Measurements from ENCODE around the gene FHIT.

FHIT gene

GRCh38 chr3:60887574-60887973 is 363.7 kb downstream of the FHIT start:
- TF ChIP-seq POLR2A (IDR thresholded peaks at IDR 0.05; ENCODE audit: low read length) (no peak), GATA1 (IDR thresholded peaks at IDR 0.05; ENCODE audit: low read depth, low read length) (no peak)
- DNase-seq = no peak

DNA sequence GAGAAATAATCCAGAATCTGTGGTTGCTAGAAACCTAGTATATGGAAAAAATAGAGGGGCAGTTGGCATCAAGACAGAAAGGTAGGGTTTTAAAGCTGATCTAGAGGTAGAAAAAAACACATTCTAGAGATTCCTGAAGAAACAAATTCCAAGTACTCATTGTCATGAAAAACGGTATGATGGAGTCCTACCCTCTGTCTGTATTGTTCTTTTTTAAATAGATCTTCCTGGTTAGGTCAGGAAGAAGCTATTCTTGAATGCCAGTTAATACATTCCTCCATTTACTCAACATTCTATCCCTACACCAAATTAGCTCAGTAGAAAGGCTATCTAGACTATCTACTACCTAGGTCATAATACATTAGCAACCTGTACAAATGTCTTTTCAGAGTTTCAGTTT is 364.7 kb downstream of the FHIT start:
- no peak for DNase-seq
- TF ChIP-seq GATA1 (IDR thresholded peaks at IDR 0.05; ENCODE audit: low read depth, low read length) (no peak), POLR2A (IDR thresholded peaks at IDR 0.05; ENCODE audit: low read length) (no peak)

- DNase-seq = no peak
- TF ChIP-seq GATA1 (IDR thresholded peaks at IDR 0.05; ENCODE audit: low read depth, low read length) (no peak), POLR2A (IDR thresholded peaks at IDR 0.05; ENCODE audit: low read length) (no peak)
Measured at GRCh38 chr3:60884005-60884404, 367.2 kb downstream of the FHIT start.

- TF ChIP-seq POLR2A (IDR thresholded peaks at IDR 0.05; ENCODE audit: low read length) = no peak
- TF ChIP-seq GATA1 (IDR thresholded peaks at IDR 0.05; ENCODE audit: low read depth, low read length) = no peak
- DNase-seq = no peak
Measured at GRCh38 chr3:60877188-60877587, 374.1 kb downstream of the FHIT start.

GRCh38 chr3:60870396-60870795 is 380.9 kb downstream of the FHIT start:
- TF ChIP-seq POLR2A (IDR thresholded peaks at IDR 0.05; ENCODE audit: low read length) (no peak), GATA1 (IDR thresholded peaks at IDR 0.05; ENCODE audit: low read depth, low read length) (no peak)
- DNase-seq = no peak

- no peak for DNase-seq
- TF ChIP-seq GATA1 (IDR thresholded peaks at IDR 0.05; ENCODE audit: low read depth, low read length) (no peak), POLR2A (IDR thresholded peaks at IDR 0.05; ENCODE audit: low read length) (no peak)
Measured at GRCh38 chr3:60867200-60867599, 384.1 kb downstream of the FHIT start.

DNA sequence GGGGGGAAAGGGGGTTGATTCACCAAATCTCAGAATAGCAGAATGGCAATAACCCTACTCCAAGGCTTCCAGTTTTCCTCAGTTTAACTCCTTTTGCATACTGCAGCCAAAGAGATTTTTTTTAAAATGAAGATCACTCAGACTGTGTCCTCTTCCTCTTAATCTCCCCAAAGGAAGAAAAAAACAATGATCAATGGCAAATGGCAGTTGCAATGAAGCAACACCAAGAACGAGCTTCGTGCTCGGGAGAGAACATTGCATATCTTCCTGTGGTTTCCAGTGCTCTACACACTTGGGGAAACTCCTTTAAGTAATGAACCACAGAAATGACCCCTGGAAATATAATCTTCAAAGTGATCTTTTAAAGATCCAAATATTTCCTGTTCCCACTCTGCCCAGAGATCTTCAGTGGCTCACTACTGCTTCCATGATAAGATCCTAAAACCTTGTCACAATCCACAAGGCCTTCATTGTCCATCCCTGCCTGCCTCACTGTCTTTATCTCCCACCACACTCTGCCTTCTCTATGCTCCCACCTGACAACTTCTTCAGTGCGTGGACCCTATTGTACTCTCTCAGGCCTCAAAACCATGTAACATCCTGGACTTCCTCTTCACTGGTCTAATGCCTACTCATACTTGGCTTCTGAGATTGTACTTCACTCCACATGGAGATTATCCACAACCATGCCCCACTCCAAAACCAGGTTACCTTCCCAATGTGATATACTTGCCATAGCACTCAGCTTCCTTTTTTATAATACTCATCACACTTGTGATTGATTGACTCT is 394.8 kb downstream of the FHIT start:
- TF ChIP-seq GATA1 (IDR thresholded peaks at IDR 0.05; ENCODE audit: low read depth, low read length) (no peak), POLR2A (IDR thresholded peaks at IDR 0.05; ENCODE audit: low read length) (no peak)
- DNase-seq = no peak

DNA sequence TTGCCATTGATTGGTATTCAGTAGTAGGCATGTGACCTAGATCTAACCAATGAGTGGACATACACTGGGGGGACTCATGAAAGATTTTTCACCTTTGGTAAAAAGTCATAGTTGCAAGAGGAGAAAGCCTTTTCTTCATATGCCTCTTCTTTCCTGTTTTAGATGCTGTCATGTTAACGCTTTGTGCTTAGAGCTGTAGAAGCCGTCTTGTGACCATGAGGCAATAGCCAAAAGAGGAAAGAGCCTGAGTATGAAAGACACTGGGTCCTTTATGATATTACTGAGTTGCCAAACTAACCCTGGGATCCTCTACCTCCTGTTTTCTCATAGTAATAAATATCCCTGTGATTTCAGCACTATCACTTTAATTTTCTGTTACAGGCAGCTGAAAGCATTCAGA is 396.0 kb downstream of the FHIT start:
- no peak for DNase-seq
- no peak for TF ChIP-seq GATA1 (IDR thresholded peaks at IDR 0.05; ENCODE audit: low read depth, low read length)
- TF ChIP-seq POLR2A (IDR thresholded peaks at IDR 0.05; ENCODE audit: low read length) = no peak

- DNase-seq = no peak
- TF ChIP-seq POLR2A (IDR thresholded peaks at IDR 0.05; ENCODE audit: low read length) (no peak), GATA1 (IDR thresholded peaks at IDR 0.05; ENCODE audit: low read depth, low read length) (no peak)
Measured at GRCh38 chr3:60854791-60855190, 396.5 kb downstream of the FHIT start.

- no peak for DNase-seq
Measured at GRCh38 chr3:60847791-60848190, 403.5 kb downstream of the FHIT start.

DNA sequence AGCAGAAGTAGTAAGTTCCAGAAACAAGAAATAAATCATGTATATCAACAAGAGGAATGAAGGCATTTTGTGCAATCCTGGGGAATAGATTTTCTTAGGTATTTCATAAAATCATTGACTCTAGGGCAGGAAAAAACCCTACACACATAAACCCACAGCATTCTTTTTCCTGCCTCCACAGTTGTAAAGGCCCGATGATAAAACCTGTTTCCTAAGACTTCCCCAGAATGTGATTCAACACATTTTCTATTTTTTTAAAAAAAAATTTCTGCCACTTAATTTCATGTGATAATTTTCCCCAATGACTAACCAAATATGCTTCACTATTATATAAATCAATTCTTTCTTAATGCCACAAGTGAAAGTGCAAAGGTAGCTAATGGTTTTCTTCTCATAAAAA is 407.0 kb downstream of the FHIT start:
- TF ChIP-seq POLR2A (IDR thresholded peaks at IDR 0.05; ENCODE audit: low read length) = no peak

More at GRCh38 chr3:60847791-60848190, 403.5 kb downstream of the FHIT start:
- no peak for TF ChIP-seq GATA1 (IDR thresholded peaks at IDR 0.05; ENCODE audit: low read depth, low read length)
- TF ChIP-seq POLR2A (IDR thresholded peaks at IDR 0.05; ENCODE audit: low read length) = no peak

GRCh38 chr3:60841355-60841754 is 409.9 kb downstream of the FHIT start:
- TF ChIP-seq GATA1 (IDR thresholded peaks at IDR 0.05; ENCODE audit: low read depth, low read length) (no peak), POLR2A (IDR thresholded peaks at IDR 0.05; ENCODE audit: low read length) (no peak)
- no peak for DNase-seq

More for the DNA sequence above, 407.0 kb downstream of the FHIT start:
- DNase-seq = no peak

GRCh38 chr3:60839246-60839645 is 412.0 kb downstream of the FHIT start:
- DNase-seq = no peak
- TF ChIP-seq POLR2A (IDR thresholded peaks at IDR 0.05; ENCODE audit: low read length) = no peak
- TF ChIP-seq GATA1 (IDR thresholded peaks at IDR 0.05; ENCODE audit: low read depth, low read length) = no peak

GRCh38 chr3:60835796-60836195 is 415.5 kb downstream of the FHIT start:
- DNase-seq = no peak
- TF ChIP-seq POLR2A (IDR thresholded peaks at IDR 0.05; ENCODE audit: low read length) = no peak
- no peak for TF ChIP-seq GATA1 (IDR thresholded peaks at IDR 0.05; ENCODE audit: low read depth, low read length)

- DNase-seq = no peak
- TF ChIP-seq POLR2A (IDR thresholded peaks at IDR 0.05; ENCODE audit: low read length) (no peak), GATA1 (IDR thresholded peaks at IDR 0.05; ENCODE audit: low read depth, low read length) (no peak)
Measured at GRCh38 chr3:60829058-60829457, 422.2 kb downstream of the FHIT start.

Data from erythroblast (primary cell).